ENCODE data around the gene RAB1B. TPM values are rescaled to one million over a fixed set of nuclear protein-coding genes. Genes with fewer than 3 reads are reported as not detected.

The RAB1B gene
- total RNA-seq, 1 donor from 2014 or later = 120 TPM

DNA sequence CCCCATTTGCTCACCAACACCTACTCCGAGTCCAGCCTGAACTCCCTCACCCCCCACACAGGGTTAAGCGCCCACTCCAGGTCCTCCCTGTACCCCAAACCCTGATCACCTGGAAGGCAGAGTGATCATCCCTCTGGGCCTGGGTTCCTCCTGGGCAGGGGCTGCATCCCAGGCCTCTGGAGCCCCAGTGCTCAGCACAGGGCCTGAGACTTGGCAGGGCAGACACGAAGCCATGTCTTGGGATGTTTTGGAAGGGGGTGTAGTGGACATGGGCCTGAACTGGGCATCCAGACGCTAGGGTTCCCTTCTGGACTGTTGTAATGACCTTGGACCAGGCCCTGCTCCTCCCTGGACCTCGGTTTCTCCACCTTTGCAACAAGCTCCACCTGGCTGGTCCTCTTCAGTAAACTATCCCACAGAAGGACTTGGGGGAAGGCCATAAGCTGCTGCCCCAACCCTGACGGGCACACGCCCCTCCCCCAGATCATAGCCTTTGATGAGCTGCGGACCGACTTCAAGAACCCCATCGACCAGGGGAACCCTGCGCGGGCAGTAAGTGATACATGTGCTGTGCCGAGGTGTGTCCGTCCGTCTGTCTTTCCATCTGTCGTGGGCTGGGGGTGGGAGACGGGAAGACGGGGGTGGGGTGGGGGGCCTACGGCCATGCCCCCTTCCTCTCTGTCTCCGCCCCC is 13.5 kb downstream of the RAB1B start:
- peak overlapping the region; percentile 84 for H3K27ac Mint-ChIP-seq (ENCODE audit: unreplicated experiment)
- peaks cover 7% of the 10 kb centered on the region for H3K4me1 Mint-ChIP-seq (ENCODE audit: low read depth, unreplicated experiment)
- H3K4me3 ChIP-seq (ENCODE audit: insufficient read depth, low read depth, low read length) = no peak overlapping the region
- no peaks in the 10 kb centered on the region for H3K9me3 Mint-ChIP-seq (ENCODE audit: unreplicated experiment)
- no peak overlapping the region for H3K4me3 Mint-ChIP-seq (ENCODE audit: unreplicated experiment)
- H3K79me2 ChIP-seq (ENCODE audit: insufficient read depth, low read length) = peaks cover 24% of the 10 kb centered on the region
- H3K9ac ChIP-seq (ENCODE audit: low read length) = no peak overlapping the region
- H3K27ac ChIP-seq (ENCODE audit: low read depth, low read length) = no peak overlapping the region
- TF ChIP-seq, protein P1, sequence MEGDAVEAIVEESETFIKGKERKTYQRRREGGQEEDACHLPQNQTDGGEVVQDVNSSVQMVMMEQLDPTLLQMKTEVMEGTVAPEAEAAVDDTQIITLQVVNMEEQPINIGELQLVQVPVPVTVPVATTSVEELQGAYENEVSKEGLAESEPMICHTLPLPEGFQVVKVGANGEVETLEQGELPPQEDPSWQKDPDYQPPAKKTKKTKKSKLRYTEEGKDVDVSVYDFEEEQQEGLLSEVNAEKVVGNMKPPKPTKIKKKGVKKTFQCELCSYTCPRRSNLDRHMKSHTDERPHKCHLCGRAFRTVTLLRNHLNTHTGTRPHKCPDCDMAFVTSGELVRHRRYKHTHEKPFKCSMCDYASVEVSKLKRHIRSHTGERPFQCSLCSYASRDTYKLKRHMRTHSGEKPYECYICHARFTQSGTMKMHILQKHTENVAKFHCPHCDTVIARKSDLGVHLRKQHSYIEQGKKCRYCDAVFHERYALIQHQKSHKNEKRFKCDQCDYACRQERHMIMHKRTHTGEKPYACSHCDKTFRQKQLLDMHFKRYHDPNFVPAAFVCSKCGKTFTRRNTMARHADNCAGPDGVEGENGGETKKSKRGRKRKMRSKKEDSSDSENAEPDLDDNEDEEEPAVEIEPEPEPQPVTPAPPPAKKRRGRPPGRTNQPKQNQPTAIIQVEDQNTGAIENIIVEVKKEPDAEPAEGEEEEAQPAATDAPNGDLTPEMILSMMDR (IDR thresholded peaks at IDR 0.05; ENCODE audit: insufficient read depth, low read depth, low read length) = no peak
- no peak for TF ChIP-seq EZH2 (IDR thresholded peaks at IDR 0.05; ENCODE audit: insufficient read depth, low read length)
- FAIRE-seq = no peak
- H3K36me3 ChIP-seq (ENCODE audit: insufficient read depth, low read length) = peaks cover 5% of the 10 kb centered on the region
- H3K4me2 ChIP-seq (ENCODE audit: low read length) = no peak overlapping the region
- no peaks in the 10 kb centered on the region for H3K9me3 ChIP-seq (ENCODE audit: insufficient read depth, low read depth, low read length)
- no peak overlapping the region for H2AFZ ChIP-seq (ENCODE audit: low read depth, low read length)
- peaks cover 77% of the 10 kb centered on the region for H4K20me1 ChIP-seq (ENCODE audit: insufficient read depth, low read length)
- H3K27me3 Mint-ChIP-seq (ENCODE audit: low read depth, unreplicated experiment) = no peaks in the 10 kb centered on the region
- H3K4me1 ChIP-seq (ENCODE audit: insufficient read depth, low read length) = peaks cover 19% of the 10 kb centered on the region
- no peak for DNase-seq (ENCODE audit: low read depth)
- H3K27me3 ChIP-seq (ENCODE audit: insufficient read depth, low read length) = no peaks in the 10 kb centered on the region
- peaks cover 5% of the 10 kb centered on the region for H3K36me3 Mint-ChIP-seq (ENCODE audit: low read depth, unreplicated experiment)

GRCh38 chr11:66282468-66283455 is 14.3 kb downstream of the RAB1B start:
- Histone ChIP-seq H3K27ac (ENCODE audit: low read depth, low read length) (no peak overlapping the region), H2AFZ (ENCODE audit: low read depth, low read length) (no peak overlapping the region), H3K27me3 (ENCODE audit: insufficient read depth, low read length) (no peaks in the 10 kb centered on the region), H3K36me3 (ENCODE audit: insufficient read depth, low read length) (peaks cover 7% of the 10 kb centered on the region), H3K4me1 (ENCODE audit: insufficient read depth, low read length) (peaks cover 23% of the 10 kb centered on the region), H3K4me2 (ENCODE audit: low read length) (no peak overlapping the region), H3K79me2 (ENCODE audit: insufficient read depth, low read length) (peaks cover 32% of the 10 kb centered on the region), H3K9me3 (ENCODE audit: insufficient read depth, low read depth, low read length) (no peaks in the 10 kb centered on the region), H3K9ac (ENCODE audit: low read length) (peak overlapping the region; percentile 12), H3K4me3 (ENCODE audit: insufficient read depth, low read depth, low read length) (no peak overlapping the region), H4K20me1 (ENCODE audit: insufficient read depth, low read length) (peaks cover 77% of the 10 kb centered on the region)
- TF ChIP-seq, protein P1 (IDR thresholded peaks at IDR 0.05; ENCODE audit: insufficient read depth, low read depth, low read length) = peak; percentile 75
- TF ChIP-seq EZH2 (IDR thresholded peaks at IDR 0.05; ENCODE audit: insufficient read depth, low read length) = no peak
- DNase-seq (ENCODE audit: low read depth) = peak; percentile 88
- Mint-ChIP-seq H3K9me3 (ENCODE audit: unreplicated experiment) (no peaks in the 10 kb centered on the region), H3K27ac (ENCODE audit: unreplicated experiment) (no peak overlapping the region), H3K4me1 (ENCODE audit: low read depth, unreplicated experiment) (peaks cover 10% of the 10 kb centered on the region), H3K4me3 (ENCODE audit: unreplicated experiment) (no peak overlapping the region), H3K36me3 (ENCODE audit: low read depth, unreplicated experiment) (peaks cover 2% of the 10 kb centered on the region), H3K27me3 (ENCODE audit: low read depth, unreplicated experiment) (no peaks in the 10 kb centered on the region)
- peak; percentile 20 for FAIRE-seq

Data from astrocyte (in vitro differentiated cells and primary cell).